ENCODE measurements around the gene MCF2L.
"Not testable (repeated sequence)": the region's sequence is repeated elsewhere in the genome, so short reads cannot be mapped to it uniquely, and the experiment has no call there.

The MCF2L gene

GRCh38 chr13:113057084-113057483 lies 88.1 kb downstream of the MCF2L start:
- in situ Hi-C loops (cut with HindIII; ENCODE audit: low pct_ligation_motif_present, low sequenced_read_pairs), result no loop called here
- Histone ChIP-seq H3K27me3 (replicated peaks) (peaks cover 22% of the 10 kb centered on the region), H3K36me3 (replicated peaks) (no peaks in the 10 kb centered on the region), H3K4me3 (ENCODE audit: low read depth, low read length) (no peak overlapping the region), H3K27ac (no peak overlapping the region)
- no peak for TF ChIP-seq CTCF (IDR thresholded peaks at IDR 0.05; ENCODE audit: low read depth, low read length, missing control alignments)
- no peak for DNase-seq

DNA sequence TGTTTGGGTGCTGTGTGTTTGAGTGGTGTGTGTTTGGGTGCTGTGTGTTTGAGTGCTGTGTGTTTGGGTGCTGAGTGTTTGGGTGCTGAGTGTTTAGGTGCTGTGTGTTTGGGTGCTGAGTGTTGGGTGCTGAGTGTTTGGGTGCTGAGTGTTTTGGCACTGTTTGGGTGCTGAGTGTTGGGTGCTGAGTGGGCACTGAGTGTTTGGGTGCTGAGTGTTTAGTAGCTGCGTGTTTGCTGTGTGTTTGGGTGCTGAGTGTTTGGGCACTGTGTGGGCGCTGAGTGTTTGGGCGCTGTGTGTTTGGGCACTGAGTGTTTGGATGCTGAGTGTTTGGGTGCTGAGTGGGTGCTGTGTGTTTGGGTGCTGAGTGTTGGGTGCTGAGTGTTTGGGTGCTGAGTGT lies 88.5 kb downstream of the MCF2L start:
- in situ Hi-C loops (cut with HindIII; ENCODE audit: low pct_ligation_motif_present, low sequenced_read_pairs); DNase-seq; H3K36me3 ChIP-seq (replicated peaks); H3K4me3 ChIP-seq (ENCODE audit: low read depth, low read length); H3K27ac ChIP-seq: not testable (repeated sequence)
- peaks cover 18% of the 10 kb centered on the region for H3K27me3 ChIP-seq (replicated peaks)

DNA sequence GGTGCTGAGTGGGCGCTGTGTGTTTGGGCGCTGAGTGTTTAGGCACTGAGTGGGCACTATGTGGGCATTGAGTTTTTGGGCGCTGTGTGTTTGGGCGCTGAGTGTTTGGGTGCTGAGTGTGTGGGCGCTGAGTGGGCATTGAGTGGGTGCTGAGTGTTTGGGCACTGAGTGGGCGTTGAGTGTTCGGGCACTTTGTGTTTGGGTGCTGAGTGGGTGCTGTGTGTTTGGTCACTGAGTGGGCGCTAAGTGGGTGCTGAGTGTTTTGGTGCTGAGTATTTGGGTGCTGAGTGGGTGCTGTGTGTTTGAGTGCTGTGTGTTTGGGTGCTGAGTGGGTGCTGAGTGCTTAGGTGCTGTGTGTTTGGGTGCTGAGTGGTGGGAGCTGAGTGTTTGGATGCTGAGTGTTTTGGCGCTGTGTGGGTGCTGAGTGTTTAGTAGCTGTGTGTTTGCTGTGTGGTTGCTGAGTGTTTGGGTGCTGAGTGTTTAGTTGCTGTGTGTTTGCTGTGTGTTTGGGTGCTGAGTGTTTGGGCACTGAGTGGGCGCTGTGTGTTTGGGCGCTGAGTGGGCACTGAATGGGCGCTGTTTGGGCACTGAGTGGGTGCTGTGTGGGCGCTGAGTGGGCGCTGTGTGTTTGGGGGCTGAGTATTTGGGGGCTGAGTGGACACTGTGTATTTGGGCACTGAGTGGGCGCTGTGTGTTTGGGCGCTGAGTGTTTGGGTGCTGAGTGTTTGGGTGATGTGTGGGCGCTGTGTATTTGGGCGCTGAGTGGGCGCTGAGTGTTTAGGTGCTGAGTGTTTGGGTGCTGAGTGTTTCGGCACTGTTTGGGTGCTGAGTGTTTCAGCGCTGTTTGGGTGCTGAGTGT lies 89.3 kb downstream of the MCF2L start:
- Histone ChIP-seq H3K36me3 (replicated peaks) (no peaks in the 10 kb centered on the region), H3K4me3 (ENCODE audit: low read depth, low read length) (no peak overlapping the region), H3K27me3 (replicated peaks) (peaks cover 10% of the 10 kb centered on the region), H3K27ac (no peak overlapping the region)
- TF ChIP-seq CTCF (IDR thresholded peaks at IDR 0.05; ENCODE audit: low read depth, low read length, missing control alignments), result no peak
- no peak for DNase-seq
- in situ Hi-C loops (cut with HindIII; ENCODE audit: low pct_ligation_motif_present, low sequenced_read_pairs), result no loop called here

- Histone ChIP-seq H3K4me3 (ENCODE audit: low read depth, low read length) (no peak overlapping the region), H3K36me3 (replicated peaks) (no peaks in the 10 kb centered on the region), H3K27ac (no peak overlapping the region), H3K27me3 (replicated peaks) (peaks cover 4% of the 10 kb centered on the region)
- no peak for TF ChIP-seq CTCF (IDR thresholded peaks at IDR 0.05; ENCODE audit: low read depth, low read length, missing control alignments)
- no peak for DNase-seq
- in situ Hi-C loops (cut with HindIII; ENCODE audit: low pct_ligation_motif_present, low sequenced_read_pairs), result no loop called here
These were observed 90.2 kb downstream of the MCF2L start for GRCh38 chr13:113058988-113059850.

DNA sequence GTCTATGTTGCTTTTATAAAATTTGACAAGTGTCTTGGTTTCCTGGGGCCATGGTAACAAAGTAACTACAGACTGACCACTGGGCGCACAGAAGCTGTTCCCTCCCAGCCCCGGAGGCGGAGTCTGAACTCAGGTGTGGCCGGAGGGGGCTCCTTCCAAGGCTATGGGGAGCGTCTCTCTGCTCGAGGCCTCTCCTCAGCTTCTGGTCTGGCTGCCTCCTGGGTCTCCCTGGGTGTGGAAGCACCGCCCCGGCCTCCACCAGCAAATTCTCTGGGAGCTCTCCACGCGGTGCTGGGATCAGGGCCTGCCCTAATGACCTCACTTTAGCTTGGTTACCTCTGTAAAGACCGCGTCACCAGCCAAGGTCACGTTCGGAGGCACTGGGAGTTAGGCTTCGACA lies 90.9 kb downstream of the MCF2L start:
- Histone ChIP-seq H3K27ac (no peak overlapping the region), H3K4me3 (ENCODE audit: low read depth, low read length) (no peak overlapping the region), H3K36me3 (replicated peaks) (no peaks in the 10 kb centered on the region), H3K27me3 (replicated peaks) (no peaks in the 10 kb centered on the region)
- TF ChIP-seq CTCF (IDR thresholded peaks at IDR 0.05; ENCODE audit: low read depth, low read length, missing control alignments), result no peak
- no peak for DNase-seq
- in situ Hi-C loops (cut with HindIII; ENCODE audit: low pct_ligation_motif_present, low sequenced_read_pairs), result no loop called here

GRCh38 chr13:113060557-113061270 lies 91.7 kb downstream of the MCF2L start:
- in situ Hi-C loops (cut with HindIII; ENCODE audit: low pct_ligation_motif_present, low sequenced_read_pairs), result no loop called here
- no peak overlapping the region for H3K4me3 ChIP-seq (ENCODE audit: low read depth, low read length)
- H3K36me3 ChIP-seq (replicated peaks), result no peaks in the 10 kb centered on the region
- DNase-seq, result no peak
- peaks cover 3% of the 10 kb centered on the region for H3K27me3 ChIP-seq (replicated peaks)
- H3K27ac ChIP-seq, result no peak overlapping the region
- TF ChIP-seq CTCF (IDR thresholded peaks at IDR 0.05; ENCODE audit: low read depth, low read length, missing control alignments), result no peak

Measured in brain microvascular endothelial cell (primary cell).